HepG2 (cell line): ENCODE data around the gene PGM5. TPM values are rescaled to one million over a fixed set of nuclear protein-coding genes. Genes with fewer than 3 reads are reported as not detected.

Source experiments
- ATAC-seq: fragments of 200-7000 bp; cut with Tn5 transposase; 3 replicates; pipeline ENCODE4 v1.9.1; 2020; ENCODE audit warnings: mild to moderate bottlenecking, moderate library complexity
- BruUV-seq: library from RNA; stranded (reverse); fragments of 400-500 nt; replicated peaks from 2 replicates; lab custom pipeline; 2021; lab: Mats Ljungman, UMichigan
- CTCF ChIA-PET: fragments of 300-600 bp; formaldehyde crosslinking; extraction: SDS; loops from one replicate; lab custom pipeline; 2021; ENCODE audit warnings: low total read pairs, inconsistent platforms, low intra/inter-chr PET ratio; lab: Yijun Ruan, JAX
- POLR2A ChIA-PET: fragments of 350-600 bp; sonication (Branson Sonifier 250); formaldehyde crosslinking; loops from one replicate; lab custom pipeline; 2020; ENCODE audit warnings: antibody characterized with exemption, inconsistent platforms; lab: Yijun Ruan, JAX
- DNase-seq: peaks from one replicate; pipeline ENCODE4 v3.0.0-alpha.2; 2015; ENCODE audit warnings: low spot score
- FAIRE-seq: peaks from 3 replicates; lab custom pipeline; 2011; peaks lifted over from hg19 to GRCh38; lab: Jason Lieb, UNC
- H2AFZ ChIP-seq: one replicate; pipeline ENCODE4 v1.6.1; 2011; ENCODE audit warnings: low read length, inconsistent platforms
- H3K27ac ChIP-seq: fragments of 300-600 bp; 3 replicates; pipeline ENCODE4 v1.8.0; 2011; ENCODE audit warnings: mixed run types, mild to moderate bottlenecking, mixed read lengths, low read length, inconsistent platforms; ENCODE audit not compliant: insufficient read depth; ENCODE audit errors: extremely low read length
- H3K27me3 ChIP-seq, 2 experiments: fragments of 200-600 bp in 1 of 2; 2 replicates in 1 of 2; 3 replicates in 1 of 2; pipeline versions ENCODE4 v1.6.0 to v1.8.0; 2011; ENCODE audit warnings: low read length in 2 of 2, mild to moderate bottlenecking in 2 of 2, moderate library complexity in 2 of 2, inconsistent platforms in 1 of 2; ENCODE audit not compliant: insufficient read depth in 2 of 2, control insufficient read depth in 1 of 2
- H3K36me3 ChIP-seq, 2 experiments: fragments of 200-600 bp in 1 of 2; replicated peaks in 1 of 2; 2 replicates in 1 of 2; 3 replicates in 1 of 2; pipeline versions ENCODE4 v1.5.1 to v1.8.0; 2011; ENCODE audit warnings: low read length in 2 of 2, inconsistent platforms in 1 of 2; ENCODE audit not compliant: insufficient read depth in 2 of 2, control insufficient read depth in 1 of 2
- H3K4me1 ChIP-seq: 2 replicates; pipeline ENCODE4 v1.5.1; 2012; ENCODE audit warnings: low read length, inconsistent platforms; ENCODE audit not compliant: insufficient read depth
- H3K4me2 ChIP-seq: 2 replicates; pipeline ENCODE4 v1.6.0; 2011; ENCODE audit warnings: low read depth, low read length, inconsistent platforms
- H3K4me3 ChIP-seq, 3 experiments: fragments of 200-600 bp in 1 of 3; sonication (generic), shearing (Covaris generic) in 1 of 3; replicated peaks in 1 of 3; 2 replicates each; pipeline ENCODE4 v1.5.1; 2011 to 2016; ENCODE audit warnings: low read length in 3 of 3, inconsistent platforms in 2 of 3, low read depth in 2 of 3, mild to moderate bottlenecking in 2 of 3, control low read depth in 1 of 3, mixed read lengths in 1 of 3; ENCODE audit not compliant: insufficient read depth in 1 of 3
- H3K79me2 ChIP-seq: one replicate; pipeline ENCODE4 v1.6.1; 2011; ENCODE audit warnings: low read length, inconsistent platforms; ENCODE audit not compliant: insufficient read depth
- H3K9ac ChIP-seq: 2 replicates; pipeline ENCODE4 v1.6.0; 2011; ENCODE audit warnings: mild to moderate bottlenecking, low read depth, low read length, inconsistent platforms; ENCODE audit not compliant: insufficient read depth
- H3K9me3 ChIP-seq: 2 replicates; pipeline ENCODE4 v1.5.1; 2012; ENCODE audit warnings: mild to moderate bottlenecking, low read length
- H4K20me1 ChIP-seq: 2 replicates; pipeline ENCODE4 v1.6.0; 2011; ENCODE audit warnings: inconsistent platforms, mild to moderate bottlenecking, low read length, moderate library complexity; ENCODE audit not compliant: insufficient read depth
- MTF2 ChIP-seq: sonication (generic); formaldehyde crosslinking; IDR thresholded peaks from 2 replicates; pipeline ENCODE4 v1.5.0; 2020; ENCODE audit warnings: missing genetic modification reagents, borderline replicate concordance
- NFKB2 ChIP-seq: sonication (generic); formaldehyde crosslinking; IDR thresholded peaks from 2 replicates; pipeline ENCODE4 v1.4.0; 2020; ENCODE audit warnings: missing genetic modification reagents, borderline replicate concordance
- NRL ChIP-seq: sonication (generic); formaldehyde crosslinking; IDR thresholded peaks from 2 replicates; pipeline ENCODE4 v1.5.0; 2020; ENCODE audit warnings: missing genetic modification reagents, mild to moderate bottlenecking, moderate library complexity, borderline replicate concordance
- PREB ChIP-seq: sonication (generic); formaldehyde crosslinking; IDR thresholded peaks from 2 replicates; pipeline ENCODE4 v1.4.0; 2020; ENCODE audit warnings: missing genetic modification reagents
- ZNF282 ChIP-seq: fragments of 450-650 bp; IDR thresholded peaks from 2 replicates; pipeline ENCODE4 v1.6.1; 2018; ENCODE audit not compliant: partially characterized antibody
- ZNF446 ChIP-seq: sonication (generic); formaldehyde crosslinking; IDR thresholded peaks from 2 replicates; pipeline ENCODE4 v1.5.0; 2020; ENCODE audit warnings: mild to moderate bottlenecking, missing genetic modification reagents
- ZNF607 ChIP-seq: sonication (generic); formaldehyde crosslinking; IDR thresholded peaks from 2 replicates; pipeline ENCODE4 v1.5.1; 2020; ENCODE audit warnings: missing genetic modification reagents, mild to moderate bottlenecking, borderline replicate concordance
- ZNF609 ChIP-seq: sonication (generic); formaldehyde crosslinking; IDR thresholded peaks from 2 replicates; pipeline ENCODE4 v1.4.0; 2020; ENCODE audit warnings: mild to moderate bottlenecking, missing genetic modification reagents, borderline replicate concordance
- ZXDC ChIP-seq: sonication (generic); formaldehyde crosslinking; IDR thresholded peaks from 2 replicates; pipeline ENCODE4 v1.5.0; 2020; ENCODE audit warnings: mild to moderate bottlenecking, missing genetic modification reagents
- in situ Hi-C: cut with HindIII; loops from 2 replicates; pipeline ENCODE4 v1.10.0; 2017; ENCODE audit warnings: low pct_unique_long_range_greater_than_20kb; ENCODE audit not compliant: extremely low pct_ligation_motif_present
- intact Hi-C: fragments of 100-400 bp; cut with micrococcal nuclease; formaldehyde crosslinking; loops from one replicate; pipeline ENCODE4 v1.10.0; 2022; ENCODE audit not compliant: unreplicated experiment
- polyA plus RNA-seq, 8 experiments: library from polyadenylated mRNA; depleted of rRNA in 3 of 8; stranded (reverse) in 7 of 8; unstranded in 1 of 8; fragments of >200 nt; fragmentation: Illumina TruSeq in 4 of 8; extraction: Trizol in 4 of 8; gene quantifications; 2 replicates each; pipeline versions ENCODE4 v1.2.1 to v1.2.3, GENCODE V29; 2011 to 2016; ENCODE audit warnings: low read depth in 4 of 8, missing spikeins in 1 of 8, mixed read lengths in 1 of 8; ENCODE audit not compliant: insufficient read depth in 1 of 8
- total RNA-seq, 5 experiments: library from RNA; depleted of rRNA; stranded (reverse); fragments of >200 nt; fragmentation: Illumina TruSeq; extraction: Trizol; gene quantifications; 2 replicates each; pipeline ENCODE4 v1.2.3, GENCODE V29; 2016; ENCODE audit warnings: low read depth in 1 of 5
- TF ChIP-seq, protein P1 (sequence below): sonication (generic); formaldehyde crosslinking; IDR thresholded peaks from 2 replicates; pipeline ENCODE4 v1.5.0; 2020; ENCODE audit warnings: mild to moderate bottlenecking, missing genetic modification reagents

The PGM5 gene
- total and polyA plus RNA-seq, 2 of the 13 experiments (the other 11 are each of a cell fraction or from before 2014, with no cell fraction given), result not detected

GRCh38 chr9:68470067-68470466, 113.7 kb downstream of the PGM5 start:
- H3K4me3 ChIP-seq, result no peak overlapping the region
- CTCF ChIA-PET, result no interaction called here
- no peak overlapping the region for H3K4me2 ChIP-seq
- no TSS peak for BruUV-seq
- no peak overlapping the region for H3K27ac ChIP-seq
- POLR2A ChIA-PET, result no interaction called here
- no peaks in the 10 kb centered on the region for H3K79me2 ChIP-seq
- intact Hi-C loops, result no loop called here
- no peak for ATAC-seq
- no peaks in the 10 kb centered on the region for H4K20me1 ChIP-seq
- no peak for FAIRE-seq
- DNase-seq, result no peak
- in situ Hi-C loops, result no loop called here
- no peak overlapping the region for H2AFZ ChIP-seq
- no peaks in the 10 kb centered on the region; a peak in 1 of 5 replicates for H3K27me3 ChIP-seq
- no peaks in the 10 kb centered on the region for H3K4me1 ChIP-seq
- H3K36me3 ChIP-seq, result no peaks in the 10 kb centered on the region
- no peaks in the 10 kb centered on the region for H3K9me3 ChIP-seq
- H3K9ac ChIP-seq, result no peak overlapping the region
- TF ChIP-seq ZNF607, result no peak
- no peak for TF ChIP-seq ZNF609 (CRISPR knock-in tag)
- no peak for TF ChIP-seq ZNF282
- TF ChIP-seq, protein P1, sequence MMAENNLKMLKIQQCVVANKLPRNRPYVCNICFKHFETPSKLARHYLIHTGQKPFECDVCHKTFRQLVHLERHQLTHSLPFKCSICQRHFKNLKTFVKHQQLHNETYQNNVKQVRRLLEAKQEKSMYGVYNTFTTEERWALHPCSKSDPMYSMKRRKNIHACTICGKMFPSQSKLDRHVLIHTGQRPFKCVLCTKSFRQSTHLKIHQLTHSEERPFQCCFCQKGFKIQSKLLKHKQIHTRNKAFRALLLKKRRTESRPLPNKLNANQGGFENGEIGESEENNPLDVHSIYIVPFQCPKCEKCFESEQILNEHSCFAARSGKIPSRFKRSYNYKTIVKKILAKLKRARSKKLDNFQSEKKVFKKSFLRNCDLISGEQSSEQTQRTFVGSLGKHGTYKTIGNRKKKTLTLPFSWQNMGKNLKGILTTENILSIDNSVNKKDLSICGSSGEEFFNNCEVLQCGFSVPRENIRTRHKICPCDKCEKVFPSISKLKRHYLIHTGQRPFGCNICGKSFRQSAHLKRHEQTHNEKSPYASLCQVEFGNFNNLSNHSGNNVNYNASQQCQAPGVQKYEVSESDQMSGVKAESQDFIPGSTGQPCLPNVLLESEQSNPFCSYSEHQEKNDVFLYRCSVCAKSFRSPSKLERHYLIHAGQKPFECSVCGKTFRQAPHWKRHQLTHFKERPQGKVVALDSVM, result no peak
- no peak for TF ChIP-seq MTF2 (CRISPR knock-in tag)
- no peak for TF ChIP-seq ZNF446 (CRISPR knock-in tag)
- TF ChIP-seq ZXDC (CRISPR knock-in tag), result no peak
- TF ChIP-seq NFKB2 (CRISPR knock-in tag), result no peak
- TF ChIP-seq NRL (CRISPR knock-in tag), result no peak
- no peak for TF ChIP-seq PREB (CRISPR knock-in tag)
